Smooth muscle cell (in vitro differentiated cells): ENCODE data around the gene GPR158. TPM values are rescaled to one million over a fixed set of nuclear protein-coding genes. Genes with fewer than 3 reads are reported as not detected.

ENCODE experiments used
- DNase-seq: peaks from one replicate; lab custom pipeline; 2025; ENCODE audit not compliant: unreplicated experiment; lab: John Stamatoyannopoulos, UW
- H2AFZ ChIP-seq: fragments of 200-600 bp; sonication (generic); 2 replicates; pipeline ENCODE4 v1.6.0; 2016; ENCODE audit warnings: antibody characterized with exemption, low read depth, mild to moderate bottlenecking
- H3F3A ChIP-seq: fragments of 200-600 bp; sonication (generic); 2 replicates; pipeline ENCODE4 v1.6.0; 2017; ENCODE audit warnings: antibody characterized with exemption, low read depth
- H3K27ac ChIP-seq: fragments of 200-600 bp; sonication (generic); 2 replicates; pipeline ENCODE4 v1.5.1; 2016; ENCODE audit warnings: low read depth, mild to moderate bottlenecking
- H3K27me3 ChIP-seq: fragments of 200-600 bp; sonication (generic); 2 replicates; pipeline ENCODE4 v1.6.1; 2016; ENCODE audit warnings: low read depth, mild to moderate bottlenecking
- H3K36me3 ChIP-seq: fragments of 200-600 bp; sonication (generic); 2 replicates; pipeline ENCODE4 v1.5.1; 2016; ENCODE audit warnings: low read depth
- H3K4me1 ChIP-seq: fragments of 200-600 bp; sonication (generic); 2 replicates; pipeline ENCODE4 v1.5.1; 2016; ENCODE audit warnings: low read depth
- H3K4me2 ChIP-seq: fragments of 200-600 bp; sonication (generic); 2 replicates; pipeline ENCODE4 v1.6.0; 2016; ENCODE audit warnings: mild to moderate bottlenecking
- H3K4me3 ChIP-seq: fragments of 200-600 bp; sonication (generic); 2 replicates; pipeline ENCODE4 v1.5.1; 2016; ENCODE audit warnings: mild to moderate bottlenecking
- H3K79me2 ChIP-seq: fragments of 200-600 bp; sonication (generic); 2 replicates; pipeline ENCODE4 v1.6.0; 2016; ENCODE audit warnings: low read depth, mild to moderate bottlenecking
- H3K9ac ChIP-seq: fragments of 200-600 bp; sonication (generic); 2 replicates; pipeline ENCODE4 v1.6.0; 2016; ENCODE audit warnings: low read depth
- H3K9me3 ChIP-seq: fragments of 200-600 bp; sonication (generic); replicated peaks from 2 replicates; pipeline ENCODE4 v1.5.1; 2016; ENCODE audit warnings: low read depth
- H4K20me1 ChIP-seq: fragments of 200-600 bp; sonication (generic); 2 replicates; pipeline ENCODE4 v1.6.0; 2016; ENCODE audit warnings: low read depth
- CTCF ChIP-seq: fragments of 200-600 bp; sonication (generic); IDR thresholded peaks from 2 replicates; pipeline ENCODE4 v1.5.1; 2017; ENCODE audit warnings: borderline replicate concordance, mild to moderate bottlenecking, antibody characterized with exemption; ENCODE audit not compliant: insufficient read depth, poor library complexity, severe bottlenecking
- WGBS: methylation state at CpG from one replicate; pipeline ENCODE4 v1.1.7; 2016; ENCODE audit warnings: low lambda C conversion rate; 5-methylcytosine and 5-hydroxymethylcytosine counted together
- polyA plus RNA-seq: library from polyadenylated mRNA; unstranded; fragments of >200 nt; fragmentation: Nextera tagmentation; extraction: Ambion mirVana; gene quantifications from 2 replicates; pipeline ENCODE4 v1.2.1, GENCODE V29; 2016
- small RNA-seq: library from RNA; depleted of rRNA; stranded (forward); fragments of <200 nt; gene quantifications from one replicate; pipeline ENCODE3, GENCODE V24; 2014
- total RNA-seq: library from RNA; depleted of rRNA; stranded (reverse); fragments of >200 nt; gene quantifications from 2 replicates; pipeline ENCODE4 v1.2.3, GENCODE V29; 2014

GPR158 gene
- total and polyA plus RNA-seq, 2 experiments from 2014 or later, result 1.5 to 5.5 TPM

GRCh38 chr10:25642721-25643120 lies 467.9 kb downstream of the GPR158 start:
- Histone ChIP-seq H3K36me3 (no peaks in the 10 kb centered on the region), H3K27me3 (no peaks in the 10 kb centered on the region), H3K4me2 (no peak overlapping the region), H3K9ac (no peak overlapping the region), H3K4me3 (no peak overlapping the region), H4K20me1 (no peaks in the 10 kb centered on the region), H3F3A (no peaks in the 10 kb centered on the region), H3K9me3 (no peaks in the 10 kb centered on the region), H3K27ac (no peak overlapping the region), H2AFZ (no peak overlapping the region), H3K4me1 (no peaks in the 10 kb centered on the region), H3K79me2 (no peaks in the 10 kb centered on the region)
- no peak for DNase-seq
- WGBS, result 85% methylated on average over 3 of the region's 3 CpGs
- no peak for TF ChIP-seq CTCF

DNA sequence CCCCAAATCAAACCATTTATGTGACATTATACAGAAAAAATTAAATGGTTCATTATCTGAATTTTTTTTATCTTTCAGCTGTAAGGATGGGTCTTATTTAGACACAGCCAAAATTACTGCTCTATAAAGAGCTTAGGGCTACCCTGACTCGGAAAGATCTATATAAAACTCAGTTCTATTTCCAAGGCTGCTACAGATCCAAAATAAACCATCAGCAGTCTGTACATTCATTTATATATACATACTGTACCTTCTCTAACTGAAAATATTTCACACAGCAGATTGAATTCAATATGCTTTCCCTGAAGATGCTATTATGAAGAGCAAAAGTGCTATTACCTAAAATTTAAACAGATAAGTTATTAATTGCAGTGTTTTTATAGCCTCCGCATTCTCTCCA lies 471.6 kb downstream of the GPR158 start:
- Histone ChIP-seq H3K4me3 (no peak overlapping the region), H3K27ac (no peak overlapping the region), H4K20me1 (no peaks in the 10 kb centered on the region), H3K9me3 (no peaks in the 10 kb centered on the region), H3K79me2 (no peaks in the 10 kb centered on the region), H3K4me2 (no peak overlapping the region), H3K27me3 (no peaks in the 10 kb centered on the region), H3K4me1 (no peaks in the 10 kb centered on the region), H3K9ac (no peak overlapping the region), H3F3A (no peaks in the 10 kb centered on the region), H2AFZ (no peak overlapping the region), H3K36me3 (no peaks in the 10 kb centered on the region)
- DNase-seq, result no peak
- WGBS, result 93% methylated on average over 2 of the region's 2 CpGs
- TF ChIP-seq CTCF, result no peak

DNA sequence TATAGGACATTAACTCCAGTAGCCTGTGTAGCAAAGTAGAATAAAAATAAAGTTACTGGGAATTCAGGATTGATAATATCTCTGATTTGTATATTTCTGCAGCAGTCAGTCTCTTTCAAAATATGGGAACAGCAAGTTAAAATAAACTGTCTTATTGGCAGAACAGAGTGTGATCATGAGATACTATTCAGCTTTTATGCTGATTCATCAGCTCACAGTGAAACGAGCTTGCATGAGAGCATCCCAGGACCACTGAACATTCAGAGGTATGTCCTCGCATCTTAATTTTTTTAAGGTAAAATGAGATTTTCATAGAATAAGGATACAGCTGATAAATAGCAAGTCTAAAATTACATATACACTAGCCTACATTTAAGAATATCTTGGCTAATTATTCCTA lies 476.7 kb downstream of the GPR158 start:
- no peaks in the 10 kb centered on the region for H3K79me2 ChIP-seq
- no peaks in the 10 kb centered on the region for H4K20me1 ChIP-seq
- H3K9me3 ChIP-seq, result no peaks in the 10 kb centered on the region
- no peaks in the 10 kb centered on the region for H3K4me1 ChIP-seq
- no peak overlapping the region for H3K4me3 ChIP-seq
- H3F3A ChIP-seq, result no peaks in the 10 kb centered on the region
- no peaks in the 10 kb centered on the region for H3K27me3 ChIP-seq
- no peak overlapping the region for H3K27ac ChIP-seq
- no peak overlapping the region for H3K9ac ChIP-seq
- TF ChIP-seq CTCF, result no peak
- H2AFZ ChIP-seq, result no peak overlapping the region
- no peak for DNase-seq
- H3K4me2 ChIP-seq, result no peak overlapping the region
- no peaks in the 10 kb centered on the region for H3K36me3 ChIP-seq
- WGBS, result 87% methylated on average over 2 of the region's 2 CpGs

Small RNA genes lying within 50 kb of the gene (small RNA-seq; reads per million reads assigned to genes)
- gene RN7SKP220, result not detected

Other genes with a start within 250 kb of the GPR158 start
- 11.9 and 18.0 TPM in 2 replicates for gene PRTFDC1, start 222.4 kb upstream of the GPR158 start, total RNA-seq
- 9.2 and 10.2 TPM in 2 replicates for gene PRTFDC1, start 222.4 kb upstream of the GPR158 start, polyA plus RNA-seq
- gene ENKUR, start 158.8 kb upstream of the GPR158 start, total RNA-seq, result 0.09 and 0.58 TPM in 2 replicates
- gene ENKUR, start 158.8 kb upstream of the GPR158 start, polyA plus RNA-seq, result 0.39 TPM in 1 of 2 replicates, not detected in the other
- 2.5 and 3.4 TPM in 2 replicates for gene THNSL1, start 158.4 kb upstream of the GPR158 start, total RNA-seq
- gene THNSL1, start 158.4 kb upstream of the GPR158 start, polyA plus RNA-seq, result 2.0 and 2.6 TPM in 2 replicates